Gastroesophageal sphincter (tissue), 4 donors: Measurements from ENCODE around the gene FNDC3B. TPM values are rescaled to one million over a fixed set of nuclear protein-coding genes. Genes with fewer than 3 reads are reported as not detected.

Source experiments
- ATAC-seq: fragments of 150-250 bp; one replicate; pipeline ENCODE4 v1.9.1; 2016; ENCODE audit warnings: mild to moderate bottlenecking, moderate library complexity
- H3K27ac ChIP-seq, 4 donors: fragments of 200-600 bp; sonication (generic) in 3 of 4; 1 replicate in 3 of 4; 2 replicates in 1 of 4; pipeline ENCODE4 v1.5.1; 2016 to 2019
- H3K27me3 ChIP-seq: fragments of 200-600 bp; sonication (generic); one replicate; pipeline ENCODE4 v1.5.1; 2019
- H3K36me3 ChIP-seq, 2 donors: fragments of 200-600 bp; sonication (generic); one replicate each; pipeline ENCODE4 v1.5.1; 2019; ENCODE audit warnings: control low read depth in 1 of 2
- H3K4me1 ChIP-seq, 3 donors: fragments of 200-600 bp; sonication (generic); 1 replicate in 2 of 3; 2 replicates in 1 of 3; pipeline ENCODE4 v1.5.1; 2016 to 2019; ENCODE audit warnings: control low read depth in 2 of 3
- H3K4me3 ChIP-seq, 2 donors: fragments of 200-600 bp; sonication (generic); one replicate each; pipeline ENCODE4 v1.5.1; 2019; ENCODE audit warnings: mild to moderate bottlenecking in 1 of 2, moderate library complexity in 1 of 2
- H3K9me3 ChIP-seq, 3 donors: fragments of 200-600 bp; sonication (generic); one replicate each; pipeline ENCODE4 v1.5.1; 2017 to 2019; ENCODE audit warnings: control low read depth in 2 of 3
- CTCF ChIP-seq, 4 experiments: fragments of 200-600 bp in 2 of 4; fragments of 450-650 bp in 2 of 4; sonication (generic) in 1 of 4; IDR thresholded peaks; one replicate each; pipeline ENCODE4 v1.5.1; 2017 to 2019; ENCODE audit warnings: antibody characterized with exemption in 4 of 4, mild to moderate bottlenecking in 2 of 4, moderate library complexity in 2 of 4
- EP300 ChIP-seq: sonication (generic); formaldehyde crosslinking; IDR thresholded peaks from one replicate; pipeline ENCODE4 v1.6.1; 2017; ENCODE audit warnings: antibody characterized with exemption, mild to moderate bottlenecking
- POLR2A ChIP-seq, 2 donors: fragments of 450-650 bp; IDR thresholded peaks; one replicate each; pipeline ENCODE4 v1.6.1; 2017; ENCODE audit warnings: antibody characterized with exemption in 2 of 2, mild to moderate bottlenecking in 2 of 2, moderate library complexity in 1 of 2
- POLR2AphosphoS5 ChIP-seq: sonication (generic); formaldehyde crosslinking; IDR thresholded peaks from one replicate; pipeline ENCODE4 v1.6.1; 2017; ENCODE audit warnings: antibody characterized with exemption
- WGBS, 2 donors: methylation state at CpG; one replicate each; pipeline ENCODE4 v1.1.5; 2018; ENCODE audit warnings: low coverage in 1 of 2; 5-methylcytosine and 5-hydroxymethylcytosine counted together
- total RNA-seq, 4 donors: library from RNA; depleted of rRNA; stranded (reverse); fragments of >200 nt; gene quantifications; one replicate each; pipeline ENCODE4 v1.1.0, GENCODE V29; 2016

FNDC3B gene
- total RNA-seq, 4 donors from 2014 or later, result 53.1 to 97.2 (median 70.8) TPM

- ATAC-seq, result no peak
- Histone ChIP-seq H3K9me3 (no peaks in the 10 kb centered on the region), H3K36me3 (peaks cover 0 to 21% of the 10 kb centered on the region in 2 donors), H3K27ac (no peak overlapping the region), H3K4me1 (peaks cover 0 to 9% (median 0%) of the 10 kb centered on the region in 3 donors), H3K4me3 (no peak overlapping the region), H3K27me3 (no peaks in the 10 kb centered on the region)
- 67 to 68% methylated on average over 2 of the region's 2 CpGs for WGBS, 2 donors
- TF ChIP-seq EP300 (no peak), POLR2AphosphoS5 (no peak), POLR2A (IDR thresholded peaks at IDR 0.05) (no peak), CTCF (IDR thresholded peaks at IDR 0.05) (no peak)
Measured at GRCh38 chr3:172268868-172269267, 229.5 kb downstream of the FNDC3B start.

GRCh38 chr3:172270557-172271166, 231.3 kb downstream of the FNDC3B start:
- ATAC-seq, result no peak
- Histone ChIP-seq H3K4me1 (peaks cover 0 to 8% (median 0%) of the 10 kb centered on the region in 3 donors), H3K36me3 (peaks cover 0 to 21% of the 10 kb centered on the region in 2 donors), H3K4me3 (no peak overlapping the region), H3K27me3 (no peaks in the 10 kb centered on the region), H3K9me3 (no peaks in the 10 kb centered on the region), H3K27ac (no peak overlapping the region)
- no peak for TF ChIP-seq EP300
- TF ChIP-seq POLR2AphosphoS5, result no peak
- TF ChIP-seq POLR2A (IDR thresholded peaks at IDR 0.05), result no peak
- TF ChIP-seq CTCF (IDR thresholded peaks at IDR 0.05), result no peak
- WGBS, 2 donors, result 86 to 95% methylated on average over 4 of the region's 4 CpGs

DNA sequence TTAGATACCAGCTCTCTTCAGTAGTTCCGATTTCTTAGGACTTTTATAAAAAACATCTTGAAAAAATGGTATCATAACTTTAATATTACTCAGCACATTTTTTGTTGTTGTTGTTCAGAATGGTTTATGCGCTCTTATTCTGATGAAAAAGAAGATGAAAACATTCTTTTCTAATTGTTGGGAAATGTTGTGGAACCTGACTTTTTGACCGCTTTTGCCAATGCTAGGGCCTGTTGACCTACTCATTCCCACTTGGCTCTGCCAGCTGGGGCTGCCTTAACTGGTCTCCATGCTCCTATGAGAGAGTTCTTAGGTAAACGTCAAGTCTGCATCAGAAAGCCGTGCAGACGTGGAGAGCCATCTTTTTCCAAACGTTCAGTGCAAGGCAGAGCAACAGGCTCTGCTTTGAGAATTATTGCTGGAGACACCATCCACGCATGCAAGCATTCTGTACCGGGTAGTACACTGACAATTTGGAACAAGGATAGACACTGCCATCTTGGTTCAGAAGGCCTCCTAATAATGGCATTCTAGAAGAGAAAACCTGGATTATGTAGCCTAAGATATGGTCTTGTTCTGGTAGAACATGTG, 232.1 kb downstream of the FNDC3B start:
- H3K9me3 ChIP-seq, result no peaks in the 10 kb centered on the region
- H3K27me3 ChIP-seq, result no peaks in the 10 kb centered on the region
- no peak overlapping the region for H3K4me3 ChIP-seq
- WGBS, 2 donors, result 88 to 95% methylated on average over 8 to 9 of the region's 9 CpGs
- TF ChIP-seq POLR2AphosphoS5, result no peak
- no peak for TF ChIP-seq CTCF (IDR thresholded peaks at IDR 0.05)
- no peak for TF ChIP-seq EP300
- no peak for TF ChIP-seq POLR2A (IDR thresholded peaks at IDR 0.05)
- no peak for ATAC-seq
- H3K4me1 ChIP-seq, result peaks cover 0 to 12% (median 0%) of the 10 kb centered on the region in 3 donors
- no peak overlapping the region for H3K27ac ChIP-seq
- peaks cover 0 to 17% of the 10 kb centered on the region in 2 donors for H3K36me3 ChIP-seq

DNA sequence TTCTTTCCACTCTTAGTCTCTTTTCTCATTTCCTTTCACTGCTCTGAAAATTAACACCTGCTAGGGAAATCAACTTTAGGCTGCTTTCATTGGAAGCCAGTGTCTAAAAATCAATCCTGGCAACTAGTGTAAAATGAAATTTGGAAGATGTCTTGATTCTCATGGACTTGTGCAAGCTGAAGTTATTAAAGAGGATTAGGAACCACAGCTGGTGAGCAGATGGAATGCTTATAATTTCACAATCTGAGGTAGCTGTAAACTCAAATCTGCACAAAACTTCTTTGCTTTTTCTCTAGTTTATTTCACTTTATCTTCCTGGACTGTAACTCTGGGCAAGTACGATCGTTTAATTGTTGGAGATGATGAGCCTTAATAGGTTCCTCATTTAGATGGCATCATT, 233.3 kb downstream of the FNDC3B start:
- Histone ChIP-seq H3K9me3 (no peaks in the 10 kb centered on the region), H3K36me3 (peaks cover 0 to 8% of the 10 kb centered on the region in 2 donors), H3K4me3 (no peak overlapping the region), H3K27me3 (no peaks in the 10 kb centered on the region), H3K27ac (no peak overlapping the region), H3K4me1 (peaks cover 0 to 17% (median 0%) of the 10 kb centered on the region in 3 donors)
- peak; percentile 71 for ATAC-seq
- TF ChIP-seq POLR2A (IDR thresholded peaks at IDR 0.05), result no peak
- TF ChIP-seq POLR2AphosphoS5, result peak; percentile 60
- WGBS, 2 donors, result 75 to 78% methylated on average over 2 of the region's 2 CpGs

- Histone ChIP-seq H3K27me3 (no peaks in the 10 kb centered on the region), H3K4me1 (peaks cover 0 to 24% (median 0%) of the 10 kb centered on the region in 3 donors), H3K36me3 (peaks cover 0 to 8% of the 10 kb centered on the region in 2 donors), H3K9me3 (no peaks in the 10 kb centered on the region), H3K4me3 (no peak overlapping the region), H3K27ac (no peak overlapping the region)
- WGBS, 2 donors, result 82% methylated on average over 1 of the region's 1 CpG; no CpG with 5 or more reads in 1 of the 2 donors
- no peak for ATAC-seq
- no peak for TF ChIP-seq POLR2A (IDR thresholded peaks at IDR 0.05)
- TF ChIP-seq CTCF (IDR thresholded peaks at IDR 0.05), result no peak
- TF ChIP-seq EP300, result no peak
- TF ChIP-seq POLR2AphosphoS5, result no peak
Measured at GRCh38 chr3:172273378-172273777, 234.0 kb downstream of the FNDC3B start.
